Measurements from ENCODE around the gene MICA.

The MICA gene

GRCh38 chr6:31378062-31378720, 25.2 kb upstream of the MICA start:
- DNase-seq (ENCODE audit: low read depth, low spot score) = no peak
- TF ChIP-seq CTCF (IDR thresholded peaks at IDR 0.05; ENCODE audit: insufficient read depth, low read length, missing control alignments) = no peak
- CTCF ChIA-PET = interaction anchor here (1.4 to 10.2 kb wide), 3 partner anchors 11 to 182 kb away, joined by 6 to 112 read pairs (median 7); no protein-coding TSS in a partner anchor
- no peak overlapping the region for H3K4me3 ChIP-seq (ENCODE audit: low read depth, low read length)
- POLR2A ChIA-PET = interaction anchor here (0.8 kb wide), 1 partner anchor 22 kb away, joined by 3 read pairs; no protein-coding TSS in a partner anchor

- H3K4me3 ChIP-seq (ENCODE audit: low read depth, low read length) = no peak overlapping the region
- no peak for TF ChIP-seq CTCF (IDR thresholded peaks at IDR 0.05; ENCODE audit: insufficient read depth, low read length, missing control alignments)
- POLR2A ChIA-PET = no interaction called here
- DNase-seq (ENCODE audit: low read depth, low spot score) = no peak
- CTCF ChIA-PET = interaction anchor here (1.4 to 10.2 kb wide), 3 partner anchors 12 to 182 kb away, joined by 6 to 112 read pairs (median 7); no protein-coding TSS in a partner anchor
Observed at GRCh38 chr6:31378721-31379103, 24.7 kb upstream of the MICA start.

- no peak for DNase-seq (ENCODE audit: low read depth, low spot score)
- ChIA-PET POLR2A (no interaction called here), CTCF (interaction anchor here (1.5 to 10.2 kb wide), 5 partner anchors 13 to 183 kb away, joined by 6 to 112 read pairs (median 8); no protein-coding TSS in a partner anchor)
- H3K4me3 ChIP-seq (ENCODE audit: low read depth, low read length) = no peak overlapping the region
- TF ChIP-seq CTCF (IDR thresholded peaks at IDR 0.05; ENCODE audit: insufficient read depth, low read length, missing control alignments) = no peak
Observed at GRCh38 chr6:31379850-31380249, 23.5 kb upstream of the MICA start.

GRCh38 chr6:31381666-31382065, 21.7 kb upstream of the MICA start:
- TF ChIP-seq CTCF (IDR thresholded peaks at IDR 0.05; ENCODE audit: insufficient read depth, low read length, missing control alignments) = no peak
- no peak for DNase-seq (ENCODE audit: low read depth, low spot score)
- ChIA-PET POLR2A (no interaction called here), CTCF (interaction anchor here (1.0 to 10.2 kb wide), 8 partner anchors 11 to 185 kb away, joined by 4 to 112 read pairs (median 6); no protein-coding TSS in a partner anchor)
- no peak overlapping the region for H3K4me3 ChIP-seq (ENCODE audit: low read depth, low read length)

GRCh38 chr6:31383149-31383548, 20.2 kb upstream of the MICA start:
- ChIA-PET POLR2A (no interaction called here), CTCF (interaction anchor here (0.6 to 10.2 kb wide), 5 partner anchors 12 to 59 kb away, joined by 3 to 112 read pairs (median 5); no protein-coding TSS in a partner anchor)
- no peak for DNase-seq (ENCODE audit: low read depth, low spot score)
- no peak for TF ChIP-seq CTCF (IDR thresholded peaks at IDR 0.05; ENCODE audit: insufficient read depth, low read length, missing control alignments)
- H3K4me3 ChIP-seq (ENCODE audit: low read depth, low read length) = no peak overlapping the region

GRCh38 chr6:31385041-31385440, 18.4 kb upstream of the MICA start:
- no peak for TF ChIP-seq CTCF (IDR thresholded peaks at IDR 0.05; ENCODE audit: insufficient read depth, low read length, missing control alignments)
- ChIA-PET POLR2A (no interaction called here), CTCF (interaction anchor here (1.3 kb wide), 1 partner anchor 19 kb away, joined by 3 read pairs; no protein-coding TSS in a partner anchor)
- no peak for DNase-seq (ENCODE audit: low read depth, low spot score)
- H3K4me3 ChIP-seq (ENCODE audit: low read depth, low read length) = no peak overlapping the region
